ENCODE data around the gene DAG1.

The DAG1 gene

DNA sequence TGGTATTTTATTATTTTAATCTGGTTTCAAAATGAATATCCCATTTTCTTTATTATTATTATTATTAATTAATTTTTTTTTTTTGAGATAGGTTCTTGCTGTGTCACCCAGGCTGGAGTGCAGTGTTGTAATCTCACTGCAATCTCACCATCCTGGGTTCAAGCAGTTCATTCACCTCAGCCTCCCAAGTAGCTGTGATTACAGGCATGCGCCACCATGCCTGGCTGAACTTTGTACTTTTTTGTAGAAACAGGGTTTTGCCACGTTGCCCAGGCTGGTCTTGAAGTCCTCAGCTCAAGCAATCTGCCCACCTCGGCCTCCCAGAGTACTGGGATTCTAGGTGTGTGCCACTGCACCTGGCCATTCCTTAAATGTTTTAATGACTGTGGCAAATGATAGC, 28.6 kb downstream of the DAG1 start:
- no peak for DNase-seq (ENCODE audit: low read depth)
- TF ChIP-seq, protein P1, sequence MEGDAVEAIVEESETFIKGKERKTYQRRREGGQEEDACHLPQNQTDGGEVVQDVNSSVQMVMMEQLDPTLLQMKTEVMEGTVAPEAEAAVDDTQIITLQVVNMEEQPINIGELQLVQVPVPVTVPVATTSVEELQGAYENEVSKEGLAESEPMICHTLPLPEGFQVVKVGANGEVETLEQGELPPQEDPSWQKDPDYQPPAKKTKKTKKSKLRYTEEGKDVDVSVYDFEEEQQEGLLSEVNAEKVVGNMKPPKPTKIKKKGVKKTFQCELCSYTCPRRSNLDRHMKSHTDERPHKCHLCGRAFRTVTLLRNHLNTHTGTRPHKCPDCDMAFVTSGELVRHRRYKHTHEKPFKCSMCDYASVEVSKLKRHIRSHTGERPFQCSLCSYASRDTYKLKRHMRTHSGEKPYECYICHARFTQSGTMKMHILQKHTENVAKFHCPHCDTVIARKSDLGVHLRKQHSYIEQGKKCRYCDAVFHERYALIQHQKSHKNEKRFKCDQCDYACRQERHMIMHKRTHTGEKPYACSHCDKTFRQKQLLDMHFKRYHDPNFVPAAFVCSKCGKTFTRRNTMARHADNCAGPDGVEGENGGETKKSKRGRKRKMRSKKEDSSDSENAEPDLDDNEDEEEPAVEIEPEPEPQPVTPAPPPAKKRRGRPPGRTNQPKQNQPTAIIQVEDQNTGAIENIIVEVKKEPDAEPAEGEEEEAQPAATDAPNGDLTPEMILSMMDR (conservative IDR thresholded peaks at IDR 0.05; ENCODE audit: control insufficient read depth, insufficient read depth, low read depth, low read length): no peak
- no peak overlapping the region for H3K4me3 ChIP-seq (ENCODE audit: control insufficient read depth, low read depth, low read length)

DNA sequence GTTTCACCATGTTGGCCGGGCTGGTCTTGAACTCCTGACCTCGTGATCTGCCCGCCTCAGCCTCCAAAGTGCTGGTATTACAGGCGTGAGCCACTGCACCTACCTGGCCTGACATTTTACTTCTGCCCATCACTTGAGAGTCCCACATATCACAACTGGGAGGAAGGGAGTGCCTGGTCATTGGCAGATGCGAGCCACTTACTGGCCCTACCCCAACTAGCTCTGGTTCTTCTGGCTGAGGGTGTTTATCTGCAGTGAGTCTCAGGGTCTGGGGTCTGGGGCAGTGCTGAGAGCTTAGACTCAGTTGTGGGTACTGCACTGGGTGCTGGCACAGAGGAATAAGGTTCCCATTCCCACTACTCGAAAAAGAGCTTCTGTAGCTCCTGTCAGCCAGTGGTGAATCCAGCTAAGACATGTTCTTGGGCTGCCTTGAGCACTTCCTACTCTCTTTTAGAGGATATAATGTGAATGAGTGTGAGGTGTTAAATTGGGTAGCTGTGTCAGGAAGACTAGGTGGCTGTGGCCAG, 30.2 kb downstream of the DAG1 start:
- TF ChIP-seq, protein P1 (conservative IDR thresholded peaks at IDR 0.05; ENCODE audit: control insufficient read depth, insufficient read depth, low read depth, low read length): no peak

DNA sequence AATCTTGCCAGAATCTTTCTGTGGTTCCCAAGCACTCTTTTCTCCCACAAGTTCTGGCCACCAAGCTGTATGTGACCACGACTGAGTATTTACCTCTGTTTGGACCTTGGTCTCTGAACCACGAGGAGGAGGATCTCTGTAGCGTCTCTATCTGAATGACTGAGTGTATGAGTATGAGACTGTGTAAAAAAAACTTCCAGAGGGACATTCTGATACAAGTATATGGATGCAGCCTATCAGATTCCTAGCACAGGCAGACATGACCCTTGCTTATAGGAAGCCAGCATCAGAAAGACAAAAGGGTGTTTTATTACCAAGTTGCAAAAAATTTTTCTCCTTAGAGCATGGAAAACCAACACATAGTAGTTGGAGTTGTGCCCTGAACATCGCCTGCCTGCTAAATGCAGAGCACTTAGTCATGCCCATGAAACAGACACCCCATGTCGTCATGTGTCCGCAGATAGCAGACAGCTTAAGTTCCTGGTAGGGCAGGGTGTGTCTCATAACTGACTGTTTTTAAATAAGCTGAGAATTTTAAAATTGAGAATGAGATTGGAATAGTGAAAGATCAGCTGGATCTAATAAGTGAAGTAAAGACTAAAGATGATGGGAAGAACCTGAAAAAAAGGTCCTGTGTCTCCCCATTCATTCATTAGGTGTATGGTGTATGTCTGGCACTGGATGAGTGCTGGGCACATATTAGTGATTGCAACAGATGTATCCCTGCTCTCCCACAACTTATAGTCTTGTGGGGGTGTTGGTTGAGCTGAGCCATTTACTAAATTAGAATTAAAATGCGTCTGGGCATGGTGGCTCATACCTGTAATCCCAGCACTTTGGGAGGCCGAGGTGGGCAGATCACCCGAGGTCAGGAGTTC, 30.9 kb downstream of the DAG1 start:
- H3K4me3 ChIP-seq (ENCODE audit: control insufficient read depth, low read depth, low read length): no peak overlapping the region
- DNase-seq (ENCODE audit: low read depth): peak; percentile 99
- TF ChIP-seq, protein P1 (conservative IDR thresholded peaks at IDR 0.05; ENCODE audit: control insufficient read depth, insufficient read depth, low read depth, low read length): no peak

More for the DNA sequence above, 30.2 kb downstream of the DAG1 start:
- no peak for DNase-seq (ENCODE audit: low read depth)
- H3K4me3 ChIP-seq (ENCODE audit: control insufficient read depth, low read depth, low read length): no peak overlapping the region

DNA sequence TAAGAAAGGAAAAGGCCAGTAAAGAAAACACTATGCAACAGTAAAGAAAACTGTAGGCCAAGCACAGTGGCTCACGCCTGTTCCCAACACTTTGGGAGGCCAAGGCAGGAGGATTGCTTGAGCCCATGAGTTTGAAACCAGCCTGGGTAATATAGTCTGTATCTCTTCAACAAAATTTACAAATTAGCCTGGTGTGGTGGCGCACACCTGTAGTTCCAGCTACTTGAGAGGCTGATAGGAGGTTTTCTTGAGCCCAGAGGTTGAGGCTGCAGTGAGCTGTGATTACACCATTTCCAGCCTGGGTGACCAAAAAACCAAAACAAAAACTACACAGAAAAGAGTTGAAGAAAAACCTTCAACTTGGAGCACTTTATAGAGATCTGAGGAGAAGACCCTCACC, 31.8 kb downstream of the DAG1 start:
- no peak overlapping the region for H3K4me3 ChIP-seq (ENCODE audit: control insufficient read depth, low read depth, low read length)
- TF ChIP-seq, protein P1 (conservative IDR thresholded peaks at IDR 0.05; ENCODE audit: control insufficient read depth, insufficient read depth, low read depth, low read length): no peak
- DNase-seq (ENCODE audit: low read depth): no peak

DNA sequence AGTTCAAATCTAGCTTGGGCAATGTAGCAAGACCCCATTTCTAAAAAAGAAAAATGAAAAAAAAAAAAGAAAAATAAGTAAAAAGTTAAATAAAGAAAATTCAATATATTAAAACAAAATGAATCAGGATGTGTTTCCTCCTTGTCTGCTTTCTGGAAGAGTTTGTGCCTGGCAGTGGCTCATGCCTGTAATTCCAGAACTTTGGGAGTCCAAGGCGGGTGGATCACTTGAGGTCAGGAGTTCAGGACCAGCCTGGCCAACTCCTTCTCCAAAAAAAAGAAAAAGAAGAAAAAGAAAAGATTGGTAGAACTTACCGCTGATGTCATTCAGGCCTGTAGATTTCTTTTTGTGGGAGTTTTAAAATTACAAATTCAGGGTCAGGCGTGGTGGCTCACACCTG, 36.8 kb downstream of the DAG1 start:
- no peak overlapping the region for H3K4me3 ChIP-seq (ENCODE audit: control insufficient read depth, low read depth, low read length)
- TF ChIP-seq, protein P1 (conservative IDR thresholded peaks at IDR 0.05; ENCODE audit: control insufficient read depth, insufficient read depth, low read depth, low read length): no peak
- no peak for DNase-seq (ENCODE audit: low read depth)

DNA sequence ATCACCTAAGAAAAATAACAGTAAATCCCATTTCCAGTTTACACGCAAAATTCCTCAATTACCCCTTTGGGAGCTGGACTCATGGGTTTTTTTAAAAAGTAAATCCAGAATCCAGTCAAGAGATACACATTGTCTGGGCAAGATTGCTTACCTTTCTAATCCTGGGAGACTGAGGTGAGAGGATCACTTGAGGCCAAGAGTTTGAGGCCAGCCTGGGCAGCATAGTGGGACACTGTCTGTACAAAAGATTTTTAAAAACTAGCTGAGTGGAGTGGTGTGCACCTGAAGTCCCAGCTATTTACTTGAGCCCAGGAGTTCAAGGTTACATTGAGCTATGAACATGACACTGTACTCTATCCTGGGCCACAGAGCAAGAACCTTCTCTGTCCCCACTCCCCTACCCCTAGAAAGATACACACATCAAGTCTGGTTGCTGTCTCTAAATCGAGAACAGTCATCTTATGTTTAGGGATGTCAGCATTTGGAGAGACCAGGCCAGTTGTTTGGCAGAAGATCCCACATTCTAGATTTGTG, 39.0 kb downstream of the DAG1 start:
- TF ChIP-seq, protein P1 (conservative IDR thresholded peaks at IDR 0.05; ENCODE audit: control insufficient read depth, insufficient read depth, low read depth, low read length): no peak
- DNase-seq (ENCODE audit: low read depth): no peak

More for the DNA sequence above, 39.0 kb downstream of the DAG1 start:
- H3K4me3 ChIP-seq (ENCODE audit: control insufficient read depth, low read depth, low read length): no peak overlapping the region

All from fibroblast of mammary gland (primary cell).